HG02798 (cell line): ENCODE measurements around the gene SMIM38.
"Not testable (repeated sequence)": the region's sequence is repeated elsewhere in the genome, so short reads cannot be mapped to it uniquely, and the experiment has no call there.

ENCODE experiments used
- ATAC-seq: cut with Tn5 transposase; IDR thresholded peaks from one replicate; pipeline ENCODE4 v1.9.1; 2021; ENCODE audit warnings: mild to moderate bottlenecking; ENCODE audit not compliant: unreplicated experiment, poor library complexity

The SMIM38 gene

GRCh38 chr11:69136471-69136870 lies 19.3 kb upstream of the SMIM38 start:
- no peak for ATAC-seq

GRCh38 chr11:69137151-69137844 lies 18.4 kb upstream of the SMIM38 start:
- ATAC-seq: no peak

GRCh38 chr11:69138265-69138664 lies 17.5 kb upstream of the SMIM38 start:
- ATAC-seq: no peak

GRCh38 chr11:69140161-69140560 lies 15.6 kb upstream of the SMIM38 start:
- ATAC-seq: not testable (repeated sequence)

- no peak for ATAC-seq
Observed at GRCh38 chr11:69140635-69141034, 15.1 kb upstream of the SMIM38 start.

GRCh38 chr11:69141742-69142141 lies 14.0 kb upstream of the SMIM38 start:
- ATAC-seq: no peak

GRCh38 chr11:69142895-69143294 lies 12.8 kb upstream of the SMIM38 start:
- ATAC-seq: no peak

- no peak for ATAC-seq
Observed at GRCh38 chr11:69144316-69145049, 11.3 kb upstream of the SMIM38 start.

GRCh38 chr11:69145050-69145380 lies 10.7 kb upstream of the SMIM38 start:
- ATAC-seq: no peak

- no peak for ATAC-seq
Observed at GRCh38 chr11:69148377-69148762, 7.4 kb upstream of the SMIM38 start.

- no peak for ATAC-seq
Observed at GRCh38 chr11:69148806-69149205, 6.9 kb upstream of the SMIM38 start.

GRCh38 chr11:69149338-69150045 lies 6.2 kb upstream of the SMIM38 start:
- ATAC-seq: not testable (repeated sequence)

- ATAC-seq: no peak
Observed at GRCh38 chr11:69150175-69150574, 5.6 kb upstream of the SMIM38 start.

- ATAC-seq: no peak
Observed at GRCh38 chr11:69151836-69152235, 3.9 kb upstream of the SMIM38 start.

GRCh38 chr11:69152733-69153421 lies 2.9 kb upstream of the SMIM38 start:
- ATAC-seq: no peak

- no peak for ATAC-seq
Observed at GRCh38 chr11:69153661-69154060, 2.1 kb upstream of the SMIM38 start.

- ATAC-seq: no peak
Observed at GRCh38 chr11:69154211-69154913, 1.4 kb upstream of the SMIM38 start.

- ATAC-seq: no peak
Observed at GRCh38 chr11:69154938-69155301, 815 bp upstream of the SMIM38 start.

GRCh38 chr11:69156235-69156639 lies 502 bp downstream of the SMIM38 start:
- no peak for ATAC-seq

GRCh38 chr11:69156673-69157155 lies 979 bp downstream of the SMIM38 start:
- ATAC-seq: no peak
